CD4-positive, alpha-beta T cell (primary cell): Measurements from ENCODE around the gene KAT2A. TPM values are rescaled to one million over a fixed set of nuclear protein-coding genes. Genes with fewer than 3 reads are reported as not detected.
A peak's percentile ranks its signal among the peaks of the same experiment; 100 is the strongest.

ENCODE experiments used
- ATAC-seq: fragments of 200-7000 bp; cut with Tn5 transposase; one replicate; pipeline ENCODE4 v1.10.0; 2022; ENCODE audit warnings: mild to moderate bottlenecking; ENCODE audit not compliant: poor library complexity
- CTCF ChIA-PET: fragments of 350-600 bp; sonication (Branson Sonifier 250); formaldehyde crosslinking; loops from one replicate; lab custom pipeline; 2021; ENCODE audit warnings: antibody characterized with exemption, inconsistent platforms; lab: Charles Lee
- POLR2A ChIA-PET: fragments of 350-600 bp; sonication (Branson Sonifier 250); formaldehyde crosslinking; loops from one replicate; lab custom pipeline; 2021; ENCODE audit warnings: antibody characterized with exemption, inconsistent platforms; lab: Charles Lee
- DNase-seq, 14 experiments: peaks; one replicate each; pipeline ENCODE4 v3.0.0-alpha.2; 2013 to 2020; ENCODE audit warnings: mixed read lengths in 2 of 14
- H3K27ac ChIP-seq, 2 donors: one replicate each; pipeline versions ENCODE4 v1.5.1 to v1.7.0; 2013; ENCODE audit warnings: low read length in 2 of 2, low read depth in 1 of 2, mild to moderate bottlenecking in 1 of 2
- H3K27me3 ChIP-seq, 2 experiments: 1 replicate in 1 of 2; 2 replicates in 1 of 2; pipeline versions ENCODE4 v1.6.1 to v1.7.0; 2013; ENCODE audit warnings: low read length in 2 of 2, control low read depth in 1 of 2, mild to moderate bottlenecking in 1 of 2, moderate library complexity in 1 of 2; ENCODE audit not compliant: insufficient read depth in 2 of 2, control insufficient read depth in 1 of 2
- H3K36me3 ChIP-seq: one replicate; pipeline ENCODE4 v1.6.1; 2013; ENCODE audit warnings: low read length, control low read depth; ENCODE audit not compliant: insufficient read depth
- H3K4me1 ChIP-seq: one replicate; pipeline ENCODE4 v1.6.1; 2013; ENCODE audit warnings: low read length, control low read depth; ENCODE audit not compliant: insufficient read depth
- H3K4me3 ChIP-seq: one replicate; pipeline ENCODE4 v1.5.1; 2013; ENCODE audit warnings: mild to moderate bottlenecking, low read length, moderate library complexity
- H3K9me3 ChIP-seq, 2 experiments: 1 replicate in 1 of 2; 2 replicates in 1 of 2; pipeline versions ENCODE4 v1.6.1 to v1.7.0; 2013; ENCODE audit warnings: low read length in 2 of 2, mild to moderate bottlenecking in 2 of 2, control low read depth in 1 of 2, moderate library complexity in 1 of 2; ENCODE audit not compliant: control insufficient read depth in 1 of 2, insufficient read depth in 1 of 2
- H3K27ac Mint-ChIP-seq: one replicate; pipeline ENCODE4 v1.8.0; 2020; ENCODE audit warnings: mixed read lengths
- H3K27me3 Mint-ChIP-seq: one replicate; pipeline ENCODE4 v1.8.0; 2021; ENCODE audit warnings: mixed read lengths
- H3K36me3 Mint-ChIP-seq: one replicate; pipeline ENCODE4 v1.8.0; 2021; ENCODE audit warnings: low read depth, mixed read lengths
- H3K4me1 Mint-ChIP-seq: one replicate; pipeline ENCODE4 v1.8.0; 2021; ENCODE audit warnings: low read depth, mixed read lengths
- H3K4me3 Mint-ChIP-seq: one replicate; pipeline ENCODE4 v1.8.0; 2020; ENCODE audit warnings: mild to moderate bottlenecking, mixed read lengths
- H3K9me3 Mint-ChIP-seq: one replicate; pipeline ENCODE4 v1.8.0; 2020; ENCODE audit warnings: mixed read lengths
- intact Hi-C, 2 experiments: fragments of 100-400 bp; cut with DNase I in 1 of 2; cut with micrococcal nuclease in 1 of 2; formaldehyde crosslinking; loops; one replicate each; pipeline versions ENCODE4 v1.15.1 to v1.9.0; 2023 to 2025; cut with DNase I, micrococcal nuclease
- total RNA-seq, 174 experiments: library from RNA in 2 of 174; stranded (reverse) in 2 of 174; gene quantifications; one replicate each; pipeline ENCODE4 v1.2.3 and lab custom pipeline; 2021 to 2026
- TF ChIP-seq, protein P1 (sequence below): fragments of 200-600 bp; IDR thresholded peaks from one replicate; pipeline ENCODE4 v1.8.0; 2022; ENCODE audit warnings: antibody characterized with exemption, mild to moderate bottlenecking

KAT2A gene
- total RNA-seq, 2 experiments from 2014 or later: 38.5 to 42.4 TPM

DNA sequence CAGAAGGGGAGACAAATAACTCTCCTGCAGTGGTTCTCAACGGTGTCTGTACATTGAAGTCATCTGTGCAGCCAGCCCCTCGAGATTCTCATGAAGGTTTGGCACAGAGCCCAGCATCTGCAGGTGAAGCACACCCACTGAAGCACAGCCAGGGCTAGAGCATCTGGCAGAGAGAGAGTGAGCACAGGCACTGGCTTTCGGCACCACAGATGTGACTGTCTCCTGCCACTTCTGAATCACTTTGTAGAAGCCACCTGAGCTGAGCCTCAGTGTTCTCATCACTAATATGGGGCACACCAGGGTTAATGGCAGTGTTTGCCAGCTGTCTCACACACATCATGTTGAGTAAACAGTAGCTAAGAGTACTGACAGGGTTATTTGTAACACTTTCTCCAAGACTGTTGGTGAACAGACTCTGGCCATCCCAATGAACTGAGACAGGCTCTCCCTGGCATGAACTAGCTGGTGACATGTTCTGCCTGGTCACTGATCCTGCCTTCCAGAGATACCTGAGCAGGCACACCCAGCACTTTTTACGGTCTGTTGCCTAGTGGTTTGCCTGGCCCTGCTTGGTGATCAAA, 12.4 kb upstream of the KAT2A start:
- Mint-ChIP-seq H3K4me1 (peaks cover 72% of the 10 kb centered on the region), H3K27ac (peak overlapping the region; percentile 76), H3K36me3 (peaks cover 65% of the 10 kb centered on the region), H3K9me3 (no peaks in the 10 kb centered on the region), H3K27me3 (no peaks in the 10 kb centered on the region), H3K4me3 (no peak overlapping the region)
- ChIA-PET POLR2A (no interaction called here), CTCF (no interaction called here)
- Histone ChIP-seq H3K4me1 (peaks cover 59% of the 10 kb centered on the region), H3K27me3 (no peaks in the 10 kb centered on the region), H3K36me3 (peaks cover 51% of the 10 kb centered on the region), H3K4me3 (no peak overlapping the region), H3K27ac (peak overlapping the region in 1 of 2 donors; percentile 13), H3K9me3 (no peaks in the 10 kb centered on the region)
- peak in 11 of 14 experiments; percentile 22 to 68 (median 45) for DNase-seq
- peak; percentile 71 for ATAC-seq
- intact Hi-C loops: no loop called here
- TF ChIP-seq, protein P1, sequence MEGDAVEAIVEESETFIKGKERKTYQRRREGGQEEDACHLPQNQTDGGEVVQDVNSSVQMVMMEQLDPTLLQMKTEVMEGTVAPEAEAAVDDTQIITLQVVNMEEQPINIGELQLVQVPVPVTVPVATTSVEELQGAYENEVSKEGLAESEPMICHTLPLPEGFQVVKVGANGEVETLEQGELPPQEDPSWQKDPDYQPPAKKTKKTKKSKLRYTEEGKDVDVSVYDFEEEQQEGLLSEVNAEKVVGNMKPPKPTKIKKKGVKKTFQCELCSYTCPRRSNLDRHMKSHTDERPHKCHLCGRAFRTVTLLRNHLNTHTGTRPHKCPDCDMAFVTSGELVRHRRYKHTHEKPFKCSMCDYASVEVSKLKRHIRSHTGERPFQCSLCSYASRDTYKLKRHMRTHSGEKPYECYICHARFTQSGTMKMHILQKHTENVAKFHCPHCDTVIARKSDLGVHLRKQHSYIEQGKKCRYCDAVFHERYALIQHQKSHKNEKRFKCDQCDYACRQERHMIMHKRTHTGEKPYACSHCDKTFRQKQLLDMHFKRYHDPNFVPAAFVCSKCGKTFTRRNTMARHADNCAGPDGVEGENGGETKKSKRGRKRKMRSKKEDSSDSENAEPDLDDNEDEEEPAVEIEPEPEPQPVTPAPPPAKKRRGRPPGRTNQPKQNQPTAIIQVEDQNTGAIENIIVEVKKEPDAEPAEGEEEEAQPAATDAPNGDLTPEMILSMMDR: no peak

DNA sequence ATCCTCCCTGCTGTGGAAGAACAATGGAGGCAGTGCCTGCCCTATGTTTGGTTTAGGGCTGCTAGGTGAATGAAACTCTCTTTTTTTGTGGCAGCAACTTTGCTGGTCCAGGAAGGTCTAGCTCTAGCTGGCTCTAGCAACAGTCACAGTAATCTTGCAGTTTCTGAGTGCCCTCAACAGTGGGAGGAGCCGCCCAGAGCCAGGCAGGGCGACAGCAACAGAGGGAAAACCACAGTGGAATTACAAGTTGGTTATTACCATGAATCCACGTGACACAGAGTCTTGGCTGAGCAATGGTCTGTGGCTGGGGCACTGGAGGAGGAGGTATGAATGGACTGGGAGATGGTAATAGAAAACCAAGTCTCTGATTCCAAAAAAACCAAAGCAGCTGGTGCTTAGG, 11.8 kb upstream of the KAT2A start:
- H3K36me3 Mint-ChIP-seq: peaks cover 67% of the 10 kb centered on the region

DNA sequence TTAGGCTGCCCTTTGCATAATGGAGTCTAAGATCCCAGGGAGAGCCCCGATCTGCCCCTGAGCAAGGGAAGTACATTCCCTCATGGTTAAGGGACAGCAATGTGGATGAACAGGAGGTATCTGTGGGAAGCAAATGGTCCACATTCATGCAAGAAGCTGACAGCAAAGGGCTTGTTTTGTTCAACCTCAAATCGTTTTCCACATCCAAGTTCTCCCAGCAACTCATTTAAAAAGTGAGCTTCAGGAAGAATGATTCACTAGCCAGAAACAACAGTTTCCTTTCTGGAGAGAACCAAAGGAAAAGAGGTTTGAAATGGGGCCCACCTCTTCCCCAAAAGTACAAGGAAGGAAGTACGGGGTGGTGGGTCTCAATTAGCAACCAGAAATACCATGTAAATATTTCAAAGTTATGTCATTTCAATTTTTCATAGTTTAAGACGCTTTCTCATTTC, 10.8 kb upstream of the KAT2A start:
- intact Hi-C loops: no loop called here
- POLR2A ChIA-PET: no interaction called here
- H3K36me3 ChIP-seq: peaks cover 66% of the 10 kb centered on the region
- H3K27me3 Mint-ChIP-seq: no peaks in the 10 kb centered on the region
- no peak for ATAC-seq
- no peak for DNase-seq
- peaks cover 60% of the 10 kb centered on the region for H3K4me1 Mint-ChIP-seq
- no peak overlapping the region for H3K4me3 Mint-ChIP-seq
- H3K9me3 Mint-ChIP-seq: no peaks in the 10 kb centered on the region
- TF ChIP-seq, protein P1: no peak
- H3K4me3 ChIP-seq: no peak overlapping the region
- peaks cover 52% of the 10 kb centered on the region for H3K4me1 ChIP-seq
- no peaks in the 10 kb centered on the region for H3K27me3 ChIP-seq
- CTCF ChIA-PET: interaction anchor here (1.1 kb wide), 1 partner anchor 31 kb away, joined by 3 read pairs; no protein-coding TSS in a partner anchor
- H3K36me3 Mint-ChIP-seq: peaks cover 74% of the 10 kb centered on the region
- H3K9me3 ChIP-seq: no peaks in the 10 kb centered on the region
- H3K27ac ChIP-seq: no peak overlapping the region
- peak overlapping the region; percentile 76 for H3K27ac Mint-ChIP-seq

More for the DNA sequence above, 11.8 kb upstream of the KAT2A start:
- Mint-ChIP-seq H3K4me3 (no peak overlapping the region), H3K4me1 (peaks cover 66% of the 10 kb centered on the region), H3K27ac (peak overlapping the region; percentile 76), H3K9me3 (no peaks in the 10 kb centered on the region), H3K27me3 (no peaks in the 10 kb centered on the region)
- H3K9me3 ChIP-seq: no peaks in the 10 kb centered on the region
- no peaks in the 10 kb centered on the region for H3K27me3 ChIP-seq
- peaks cover 58% of the 10 kb centered on the region for H3K36me3 ChIP-seq
- intact Hi-C loops: no loop called here
- TF ChIP-seq, protein P1: no peak
- H3K4me3 ChIP-seq: no peak overlapping the region
- H3K27ac ChIP-seq: no peak overlapping the region
- POLR2A ChIA-PET: no interaction called here
- ATAC-seq: peak; percentile 49
- peak in 2 of 14 experiments; percentile 43 to 51 for DNase-seq
- peaks cover 53% of the 10 kb centered on the region for H3K4me1 ChIP-seq
- CTCF ChIA-PET: interaction anchor here (1.1 kb wide), 1 partner anchor 32 kb away, joined by 3 read pairs; no protein-coding TSS in a partner anchor
